GM23248 (cell line): Measurements from ENCODE around the gene CTXN3.

ENCODE experiments used
- EZH2 ChIP-seq: fragments of 200-600 bp; sonication (generic); IDR thresholded peaks from 2 replicates; pipeline ENCODE4 v1.6.1; 2018; ENCODE audit warnings: antibody characterized with exemption, mild to moderate bottlenecking; ENCODE audit not compliant: insufficient read depth, poor library complexity, severe bottlenecking
- EZH2phosphoT487 ChIP-seq: fragments of 200-600 bp; sonication (generic); IDR thresholded peaks from 2 replicates; pipeline ENCODE4 v1.6.1; 2018; ENCODE audit warnings: antibody characterized with exemption, moderate library complexity, mild to moderate bottlenecking, low read depth; ENCODE audit not compliant: insufficient read depth

GRCh38 chr5:127650022-127650421, 1.1 kb downstream of the CTXN3 start:
- TF ChIP-seq EZH2phosphoT487 (no peak), EZH2 (no peak)
